IPS-18c (cell line): ENCODE data around the gene DNAJC27.

Experiments used
- H3K4me3 ChIP-seq: 2 replicates; pipeline ENCODE4 v1.7.0; 2013; ENCODE audit warnings: low read depth, mild to moderate bottlenecking, low read length, moderate library complexity; ENCODE audit not compliant: insufficient read depth
- H3K9me3 ChIP-seq: one replicate; pipeline ENCODE4 v1.6.1; 2013; ENCODE audit warnings: mild to moderate bottlenecking, low read length, moderate library complexity; ENCODE audit not compliant: control insufficient read depth, insufficient read depth

Gene DNAJC27

DNA sequence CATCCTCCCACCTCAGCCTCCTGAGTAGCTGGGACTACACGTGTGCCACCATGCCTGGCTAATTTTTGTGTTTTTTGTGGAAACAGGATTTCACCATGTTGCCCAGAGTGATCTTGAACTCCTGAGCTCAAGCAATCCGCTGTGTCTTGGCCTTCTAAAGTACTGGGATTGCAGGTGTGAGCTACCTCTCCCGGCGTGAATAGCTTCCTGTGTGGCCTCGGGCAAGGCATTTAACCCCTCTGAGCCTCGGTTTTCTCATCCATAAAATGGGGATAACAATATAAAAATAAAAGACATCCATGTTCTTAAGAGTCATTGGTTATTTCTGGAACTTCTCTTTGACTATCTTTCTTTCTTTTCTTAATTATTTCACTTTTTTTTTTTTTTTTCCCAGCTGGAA lies 32.4 kb downstream of the DNAJC27 start:
- H3K4me3 ChIP-seq: no peak overlapping the region
- no peaks in the 10 kb centered on the region for H3K9me3 ChIP-seq

GRCh38 chr2:24937236-24937635 lies 34.5 kb downstream of the DNAJC27 start:
- Histone ChIP-seq H3K4me3 (no peak overlapping the region), H3K9me3 (no peaks in the 10 kb centered on the region)

GRCh38 chr2:24935145-24935544 lies 36.6 kb downstream of the DNAJC27 start:
- no peak overlapping the region for H3K4me3 ChIP-seq
- no peaks in the 10 kb centered on the region for H3K9me3 ChIP-seq

DNA sequence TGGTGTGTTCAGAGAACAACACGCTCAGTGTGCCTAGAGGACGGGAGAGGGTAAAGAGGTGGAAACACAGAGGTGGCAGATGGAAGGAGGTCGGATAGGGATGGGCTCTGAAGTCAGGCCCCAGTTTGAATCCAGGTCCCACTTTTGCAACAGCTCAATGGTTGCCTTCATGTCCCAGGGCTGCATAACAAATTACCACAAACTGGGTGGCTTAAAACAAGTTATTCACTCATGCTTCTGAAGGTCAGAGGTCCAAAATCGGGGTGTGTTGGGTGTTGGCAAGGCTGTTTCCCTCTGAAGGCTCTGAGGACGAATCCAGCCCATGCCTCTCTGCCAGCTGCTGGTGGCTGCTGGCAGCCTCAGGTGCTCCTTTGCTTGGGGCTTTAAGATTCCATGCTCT lies 39.0 kb downstream of the DNAJC27 start:
- Histone ChIP-seq H3K9me3 (no peaks in the 10 kb centered on the region), H3K4me3 (no peak overlapping the region)

GRCh38 chr2:24930768-24931167 lies 41.0 kb downstream of the DNAJC27 start:
- H3K9me3 ChIP-seq: no peaks in the 10 kb centered on the region
- H3K4me3 ChIP-seq: no peak overlapping the region

DNA sequence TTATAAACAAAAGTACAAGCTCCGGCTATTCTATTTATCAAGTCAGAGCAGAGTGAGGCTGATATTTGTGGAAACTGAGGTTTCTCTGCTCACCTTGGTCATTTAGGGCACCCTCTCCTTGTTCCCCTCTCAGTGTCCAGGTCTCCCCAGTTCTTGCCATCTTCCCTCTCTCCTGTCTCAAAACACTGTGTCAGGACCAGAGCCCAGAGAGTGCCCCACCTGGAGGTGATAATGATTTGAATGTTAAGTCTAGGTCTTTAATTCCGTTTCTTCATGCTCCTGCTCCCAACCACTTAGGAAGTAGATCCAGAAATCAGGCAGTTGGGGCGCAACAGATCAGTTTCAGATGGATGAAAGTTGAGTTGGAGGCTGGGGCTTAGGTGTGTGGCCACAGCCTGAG lies 42.5 kb downstream of the DNAJC27 start:
- Histone ChIP-seq H3K9me3 (no peaks in the 10 kb centered on the region), H3K4me3 (no peak overlapping the region)

DNA sequence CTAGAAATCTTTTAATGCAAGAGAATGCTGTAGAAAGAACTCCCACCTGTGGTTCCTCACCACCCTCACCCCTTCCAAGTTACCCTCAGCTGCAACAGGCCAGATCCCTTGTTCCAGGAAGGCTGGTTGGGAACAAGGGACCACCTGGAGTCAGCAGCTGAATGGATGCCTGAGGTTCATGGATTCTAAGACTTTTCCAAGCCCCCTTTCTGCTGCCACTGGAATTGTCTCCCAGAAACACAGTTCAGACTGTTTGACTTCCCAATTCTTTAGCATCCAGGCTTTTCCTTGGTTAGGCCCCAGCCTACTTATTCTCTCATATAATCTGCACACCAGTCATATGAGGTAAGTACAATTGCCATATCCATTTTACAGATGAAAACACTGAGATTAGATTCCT lies 43.7 kb downstream of the DNAJC27 start:
- no peaks in the 10 kb centered on the region for H3K9me3 ChIP-seq
- no peak overlapping the region for H3K4me3 ChIP-seq

- H3K9me3 ChIP-seq: no peaks in the 10 kb centered on the region
- no peak overlapping the region for H3K4me3 ChIP-seq
Observed at GRCh38 chr2:24926602-24927252, 45.0 kb downstream of the DNAJC27 start.

GRCh38 chr2:24926220-24926601 lies 45.5 kb downstream of the DNAJC27 start:
- Histone ChIP-seq H3K4me3 (no peak overlapping the region), H3K9me3 (no peaks in the 10 kb centered on the region)

- no peak overlapping the region for H3K4me3 ChIP-seq
- no peaks in the 10 kb centered on the region for H3K9me3 ChIP-seq
Observed at GRCh38 chr2:24925815-24926214, 45.9 kb downstream of the DNAJC27 start.

GRCh38 chr2:24924732-24925131 lies 47.0 kb downstream of the DNAJC27 start:
- no peaks in the 10 kb centered on the region for H3K9me3 ChIP-seq
- no peak overlapping the region for H3K4me3 ChIP-seq

DNA sequence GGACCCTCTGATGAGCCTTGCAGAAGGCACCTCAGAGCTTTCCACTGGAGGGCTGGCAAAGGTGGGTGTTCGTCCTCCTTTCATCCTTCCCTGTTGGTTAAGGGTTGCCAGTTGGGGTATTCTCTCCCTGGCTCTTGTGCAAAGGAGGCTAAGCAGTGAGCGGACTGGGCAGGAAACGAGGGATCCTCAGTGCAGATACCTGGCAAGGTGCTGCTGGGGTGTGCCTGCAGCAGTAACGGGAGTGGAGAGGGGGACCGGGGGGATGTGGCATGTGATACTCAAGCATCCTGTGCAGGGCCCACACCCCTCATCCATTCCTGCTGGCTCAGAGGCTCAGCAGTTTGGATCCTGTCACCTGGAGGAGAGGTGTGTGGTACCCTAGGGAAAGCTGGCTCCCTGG lies 47.5 kb downstream of the DNAJC27 start:
- no peaks in the 10 kb centered on the region for H3K9me3 ChIP-seq
- no peak overlapping the region for H3K4me3 ChIP-seq

DNA sequence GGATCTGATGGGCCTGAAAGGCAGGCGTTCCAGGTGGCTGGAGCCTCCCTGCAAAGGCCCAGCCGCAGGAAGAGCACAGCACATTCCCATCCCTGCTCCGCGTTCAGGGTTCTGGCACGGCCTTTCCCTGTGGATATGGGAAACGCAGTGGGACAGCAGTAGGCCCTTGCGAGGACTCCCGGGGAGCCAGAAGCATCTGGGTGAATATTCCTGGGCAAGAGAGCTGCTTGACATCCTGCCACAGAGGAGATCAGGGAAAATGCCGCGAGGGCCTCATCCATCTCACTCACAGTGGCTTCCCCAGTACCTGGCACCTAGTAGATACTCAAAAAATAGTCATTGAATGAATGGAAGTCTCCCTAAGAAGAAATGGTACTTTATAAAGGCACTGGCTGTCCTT lies 48.6 kb downstream of the DNAJC27 start:
- Histone ChIP-seq H3K9me3 (no peaks in the 10 kb centered on the region), H3K4me3 (no peak overlapping the region)

DNA sequence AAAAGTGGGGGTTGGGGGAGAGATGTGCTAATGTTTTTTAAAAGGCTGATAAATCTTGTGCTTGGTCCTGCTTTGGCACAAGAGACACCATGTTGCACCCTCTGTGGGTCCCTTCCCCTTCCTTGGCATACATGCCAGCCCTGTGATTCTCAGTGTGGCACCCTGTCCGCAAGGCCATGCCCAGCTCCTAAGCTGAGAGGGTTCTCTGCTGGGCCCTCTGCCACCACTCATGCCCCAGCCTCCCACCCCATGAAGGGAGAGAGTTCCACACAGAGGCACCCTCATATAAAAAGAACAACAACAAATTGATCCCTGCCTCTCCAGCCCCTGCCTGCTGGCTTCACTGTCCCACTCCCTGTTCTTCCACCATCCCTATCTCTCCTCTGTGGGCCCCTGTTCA lies 49.2 kb downstream of the DNAJC27 start:
- H3K9me3 ChIP-seq: no peaks in the 10 kb centered on the region
- H3K4me3 ChIP-seq: no peak overlapping the region

- Histone ChIP-seq H3K9me3 (no peaks in the 10 kb centered on the region), H3K4me3 (peak overlapping the region; percentile 53)
Observed at GRCh38 chr2:24920809-24921441, 50.8 kb downstream of the DNAJC27 start.

DNA sequence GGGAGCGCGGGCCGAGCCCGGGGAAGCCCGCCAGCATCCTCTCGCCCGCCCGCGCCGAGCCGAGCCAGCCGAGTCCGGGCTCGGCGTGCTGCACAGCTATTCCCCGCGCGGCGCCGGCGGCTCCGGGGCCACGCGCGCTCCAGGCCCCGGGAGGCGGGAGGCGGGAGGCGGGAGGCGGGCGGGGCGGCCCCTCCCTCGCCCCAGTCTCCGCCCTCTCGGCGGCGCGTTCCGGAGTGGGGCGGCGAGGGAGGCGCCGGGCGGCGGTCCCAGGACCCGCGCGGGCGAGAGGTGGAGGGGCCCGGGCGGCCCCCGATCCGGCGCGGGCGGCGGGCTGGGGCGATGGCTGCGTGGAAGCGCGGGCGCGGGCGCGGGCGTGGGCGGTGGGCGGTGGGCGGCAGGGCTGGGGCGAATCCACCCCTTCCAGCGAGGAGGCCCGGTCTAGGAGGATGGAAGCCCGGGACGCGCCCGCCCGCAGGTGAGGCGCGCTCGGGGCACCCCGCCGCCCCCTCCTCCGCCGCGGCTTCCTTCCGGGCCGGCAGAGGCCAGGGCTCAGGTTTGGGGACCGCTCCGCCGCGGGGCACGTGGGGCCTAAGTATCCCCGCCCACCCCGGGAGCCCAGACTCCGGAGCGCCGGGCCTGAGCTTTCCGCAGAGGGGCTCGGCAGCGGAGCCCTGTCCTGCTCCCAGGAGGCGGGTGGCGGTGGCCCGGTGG lies 51.5 kb downstream of the DNAJC27 start, which contains the start of gene ADCY3:
Gene ADCY3, minus strand, starts transcription at position 140 of the 711 bp plus-strand sequence. CDS start 1,250 bp downstream, outside the sequence.
- Histone ChIP-seq H3K9me3 (no peaks in the 10 kb centered on the region), H3K4me3 (peak within 1 kb of the TSS; percentile 53)

GRCh38 chr2:24919506-24920097 lies 52.2 kb downstream of the DNAJC27 start:
- H3K9me3 ChIP-seq: no peaks in the 10 kb centered on the region
- peak overlapping the region; percentile 51 for H3K4me3 ChIP-seq

- H3K4me3 ChIP-seq: peak overlapping the region; percentile 51
- H3K9me3 ChIP-seq: no peaks in the 10 kb centered on the region
Observed at GRCh38 chr2:24919037-24919505, 52.7 kb downstream of the DNAJC27 start.
